IMR-90 (cell line): ENCODE data around the gene STRIP1. TPM values are rescaled to one million over a fixed set of nuclear protein-coding genes. Genes with fewer than 3 reads are reported as not detected.

Experiments
- ATAC-seq: fragments of 200-7000 bp; cut with Tn5 transposase; 2 replicates; pipeline ENCODE4 v1.9.1; 2020; ENCODE audit warnings: low read depth, mild to moderate bottlenecking, moderate library complexity
- BruUV-seq: library from RNA; stranded (reverse); fragments of 400-500 nt; replicated peaks from 2 replicates; lab custom pipeline; 2021; lab: Mats Ljungman, UMichigan
- CTCF ChIA-PET: fragments of 300-600 bp; formaldehyde crosslinking; extraction: SDS; loops from one replicate; lab custom pipeline; 2021; ENCODE audit warnings: antibody characterized with exemption; lab: Yijun Ruan, JAX
- POLR2A ChIA-PET: fragments of 300-600 bp; sonication (Branson Sonifier 250); formaldehyde crosslinking; loops from one replicate; lab custom pipeline; 2022; ENCODE audit warnings: antibody characterized with exemption; ENCODE audit not compliant: unreplicated experiment; lab: Charles Lee
- DNase-seq: peaks from one replicate; pipeline ENCODE4 v3.0.0; 2013
- H2AFZ ChIP-seq: replicated peaks from 2 replicates; pipeline ENCODE3; 2013; ENCODE audit warnings: low read length, mild to moderate bottlenecking; ENCODE audit not compliant: poor library complexity
- H2AK5ac ChIP-seq: 2 replicates; pipeline ENCODE4 v1.6.1; 2013; ENCODE audit warnings: low read depth, low read length, inconsistent platforms
- H2AK9ac ChIP-seq: replicated peaks from 2 replicates; pipeline ENCODE3; 2013; ENCODE audit warnings: mild to moderate bottlenecking, low read depth, low read length, moderate library complexity; ENCODE audit not compliant: poor library complexity
- H2BK120ac ChIP-seq: 2 replicates; pipeline ENCODE4 v1.6.1; 2013; ENCODE audit warnings: low read depth, low read length, inconsistent platforms
- H2BK15ac ChIP-seq: 3 replicates; pipeline ENCODE4 v1.6.1; 2013; ENCODE audit warnings: low read depth, low read length, inconsistent platforms
- H2BK20ac ChIP-seq: 2 replicates; pipeline ENCODE4 v1.6.1; 2013; ENCODE audit warnings: low read depth, mild to moderate bottlenecking, inconsistent platforms, low read length, moderate library complexity
- H2BK5ac ChIP-seq: 2 replicates; pipeline ENCODE4 v1.6.1; 2013; ENCODE audit warnings: mild to moderate bottlenecking, low read depth, low read length, inconsistent platforms; ENCODE audit not compliant: poor library complexity, severe bottlenecking
- H3K14ac ChIP-seq: replicated peaks from 2 replicates; pipeline ENCODE4 v1.6.1; 2013; ENCODE audit warnings: low read depth, low read length, inconsistent platforms
- H3K18ac ChIP-seq: 2 replicates; pipeline ENCODE4 v1.6.1; 2013; ENCODE audit warnings: low read depth, low read length, control low read depth
- H3K23ac ChIP-seq: 2 replicates; pipeline ENCODE4 v1.6.1; 2013; ENCODE audit warnings: low read depth, low read length, inconsistent platforms
- H3K27ac ChIP-seq: 2 replicates; pipeline ENCODE4 v1.5.1; 2013; ENCODE audit warnings: mild to moderate bottlenecking, control low read depth, low read length; ENCODE audit not compliant: insufficient read depth
- H3K27me3 ChIP-seq: 2 replicates; pipeline ENCODE4 v1.6.1; 2013; ENCODE audit warnings: low read length; ENCODE audit not compliant: control insufficient read depth, insufficient read depth
- H3K36me3 ChIP-seq: 2 replicates; pipeline ENCODE4 v1.6.1; 2013; ENCODE audit warnings: low read length, mixed read lengths; ENCODE audit not compliant: control insufficient read depth, insufficient read depth
- H3K4ac ChIP-seq: 2 replicates; pipeline ENCODE4 v1.6.1; 2013; ENCODE audit warnings: low read depth, low read length, inconsistent platforms
- H3K4me1 ChIP-seq: 2 replicates; pipeline ENCODE4 v1.6.1; 2013; ENCODE audit warnings: low read length, mixed read lengths; ENCODE audit not compliant: control insufficient read depth, insufficient read depth
- H3K4me2 ChIP-seq: 2 replicates; pipeline ENCODE4 v1.6.1; 2013; ENCODE audit warnings: low read depth, mild to moderate bottlenecking, control low read depth, low read length, moderate library complexity
- H3K4me3 ChIP-seq: 2 replicates; pipeline ENCODE4 v1.5.1; 2013; ENCODE audit warnings: low read depth, mild to moderate bottlenecking, control low read depth, low read length, moderate library complexity; ENCODE audit not compliant: insufficient read depth
- H3K56ac ChIP-seq: 2 replicates; pipeline ENCODE4 v1.6.1; 2013; ENCODE audit warnings: low read length, inconsistent platforms; ENCODE audit not compliant: insufficient read depth; ENCODE audit errors: extremely low read depth
- H3K79me1 ChIP-seq, 2 experiments: 2 replicates each; pipeline ENCODE4 v1.6.1; 2013; ENCODE audit warnings: low read length in 2 of 2, inconsistent platforms in 1 of 2, low read depth in 1 of 2
- H3K9ac ChIP-seq: 2 replicates; pipeline ENCODE4 v1.6.1; 2013; ENCODE audit warnings: low read depth, low read length, control low read depth
- H3K9me1 ChIP-seq: 2 replicates; pipeline ENCODE4 v1.6.1; 2013; ENCODE audit warnings: low read length, inconsistent platforms; ENCODE audit not compliant: insufficient read depth
- H3K9me3 ChIP-seq: 2 replicates; pipeline ENCODE4 v1.6.1; 2013; ENCODE audit warnings: low read length; ENCODE audit not compliant: control insufficient read depth, insufficient read depth
- H4K20me1 ChIP-seq: 2 replicates; pipeline ENCODE4 v1.6.1; 2013; ENCODE audit warnings: low read length, inconsistent platforms; ENCODE audit not compliant: insufficient read depth
- H4K5ac ChIP-seq: 2 replicates; pipeline ENCODE4 v1.6.1; 2013; ENCODE audit warnings: mild to moderate bottlenecking, low read depth, low read length, control low read depth
- H4K8ac ChIP-seq, 2 experiments: 2 replicates each; pipeline ENCODE4 v1.6.1; 2013; ENCODE audit warnings: low read depth in 2 of 2, low read length in 2 of 2, control low read depth in 1 of 2, inconsistent platforms in 1 of 2
- H4K91ac ChIP-seq: 2 replicates; pipeline ENCODE4 v1.6.1; 2013; ENCODE audit warnings: low read depth, low read length, inconsistent platforms; ENCODE audit not compliant: insufficient read depth
- BHLHE40 ChIP-seq: fragments of 150-350 bp; IDR thresholded peaks from 2 replicates; pipeline ENCODE4 v1.6.1; 2016; ENCODE audit warnings: mild to moderate bottlenecking, low read depth, low read length
- CEBPB ChIP-seq: IDR thresholded peaks from 2 replicates; pipeline ENCODE4 v1.6.1; 2012; ENCODE audit warnings: low read depth, low read length, improper control_type of control experiment
- CTCF ChIP-seq: conservative IDR thresholded peaks from 2 replicates; pipeline ENCODE4 v1.5.1; 2012; ENCODE audit warnings: mild to moderate bottlenecking, low read depth, low read length, improper control_type of control experiment
- FOS ChIP-seq: fragments of 150-350 bp; IDR thresholded peaks from 2 replicates; pipeline ENCODE4 v1.6.1; 2016; ENCODE audit warnings: low read depth, low read length
- MXI1 ChIP-seq: IDR thresholded peaks from 2 replicates; pipeline ENCODE4 v1.6.1; 2012; ENCODE audit warnings: low read depth, mild to moderate bottlenecking, low read length, moderate library complexity, borderline replicate concordance
- NFE2L2 ChIP-seq: fragments of 150-350 bp; IDR thresholded peaks from 2 replicates; pipeline ENCODE4 v1.6.1; 2016; ENCODE audit warnings: low read depth, mild to moderate bottlenecking, low read length
- POLR2A ChIP-seq: IDR thresholded peaks from 2 replicates; pipeline ENCODE4 v1.6.1; 2012; ENCODE audit warnings: mild to moderate bottlenecking, low read depth, low read length
- RCOR1 ChIP-seq: IDR thresholded peaks from 2 replicates; pipeline ENCODE4 v1.6.1; 2012; ENCODE audit warnings: mild to moderate bottlenecking, low read length, improper control_type of control experiment; ENCODE audit not compliant: insufficient replicate concordance
- SMC3 ChIP-seq: fragments of 150-350 bp; IDR thresholded peaks from 2 replicates; pipeline ENCODE4 v1.6.1; 2016; ENCODE audit warnings: low read depth, mild to moderate bottlenecking, antibody characterized with exemption, low read length, moderate library complexity
- WGBS, 2 experiments: methylation state at CpG; one replicate each; pipeline versions ENCODE4 v1.1.5 to v1.1.7; 2013; ENCODE audit warnings: missing lambda C conversion rate in 2 of 2; ENCODE audit not compliant: insufficient read length in 1 of 2; ENCODE audit errors: extremely low coverage in 2 of 2; 5-methylcytosine and 5-hydroxymethylcytosine counted together
- dilution Hi-C: fragments of 300-500 bp; cut with HindIII; formaldehyde crosslinking; loops from one replicate; pipeline ENCODE4 v1.14.3; 2018; ENCODE audit warnings: low sequenced_read_pairs; ENCODE audit not compliant: unreplicated experiment
- in situ Hi-C: fragments of 300-500 bp; cut with MboI; formaldehyde crosslinking; loops from 3 replicates; pipeline ENCODE4 v1.14.3; 2019; ENCODE audit warnings: low sequenced_read_pairs, inconsistent platforms, mixed read lengths
- intact Hi-C: fragments of 100-400 bp; cut with micrococcal nuclease; formaldehyde crosslinking; loops from 2 replicates; pipeline ENCODE4 v1.10.0; 2022
- polyA plus RNA-seq, 3 experiments: library from polyadenylated mRNA; depleted of rRNA; stranded (reverse); fragments of >200 nt; gene quantifications; 2 replicates each; pipeline ENCODE4 v1.2.3, GENCODE V29; 2012; ENCODE audit warnings: low replicate concordance in 1 of 3
- total RNA-seq: library from RNA; depleted of rRNA; stranded (reverse); fragments of >200 nt; gene quantifications from 2 replicates; pipeline ENCODE4 v1.2.3, GENCODE V29; 2012
- TF ChIP-seq, protein P1 (sequence below): fragments of 150-350 bp; IDR thresholded peaks from 2 replicates; pipeline ENCODE4 v1.6.1; 2016; ENCODE audit warnings: low read depth, mild to moderate bottlenecking, low read length, moderate library complexity, borderline replicate concordance
- TF ChIP-seq, protein P2 (sequence below): fragments of 150-350 bp; IDR thresholded peaks from 2 replicates; pipeline ENCODE4 v1.6.1; 2017; ENCODE audit warnings: mild to moderate bottlenecking, antibody characterized with exemption, low read length, low read depth

Gene STRIP1
- total and polyA plus RNA-seq, 2 of the 4 experiments (the other 2 are of a cell fraction) = 30.4 to 33.5 TPM

DNA sequence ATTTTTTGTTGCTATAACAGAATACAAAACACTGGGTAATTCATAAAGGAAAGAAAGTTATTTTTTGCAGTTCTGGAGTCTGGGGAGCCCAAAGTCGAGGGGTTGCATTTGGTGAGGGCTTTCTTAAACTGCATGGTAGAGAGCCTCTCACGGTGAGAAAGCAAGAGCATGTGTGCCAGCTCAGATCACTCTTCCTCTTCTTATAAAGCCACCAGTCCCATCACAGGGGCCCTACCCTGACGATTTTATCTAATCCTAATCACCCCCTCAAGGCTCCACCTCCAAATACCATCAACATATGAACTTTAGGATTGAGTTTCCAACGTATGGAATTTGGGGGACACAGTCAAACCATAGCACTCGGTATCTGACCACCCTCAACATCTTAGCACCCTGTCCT lies 1.0 kb upstream of the STRIP1 start:
- WGBS, 2 experiments = no CpG with 5 or more reads among the region's 5 CpGs
- ATAC-seq = no peak
- Histone ChIP-seq H3K36me3 (peaks cover 5% of the 10 kb centered on the region), H3K4ac (no peak overlapping the region), H4K8ac (peak overlapping the region; percentile 59 to 94), H2BK5ac (no peak overlapping the region), H3K27me3 (no peaks in the 10 kb centered on the region), H3K9me3 (no peaks in the 10 kb centered on the region), H4K5ac (peak overlapping the region; percentile 70), H2AFZ (no peak overlapping the region), H3K14ac (no peak overlapping the region), H3K27ac (no peak overlapping the region), H2AK9ac (no peak overlapping the region), H4K20me1 (peaks cover 14% of the 10 kb centered on the region), H3K18ac (no peak overlapping the region), H3K9me1 (peaks cover 8% of the 10 kb centered on the region), H2AK5ac (no peak overlapping the region), H2BK20ac (no peak overlapping the region), H3K23ac (no peak overlapping the region), H3K79me1 (peaks cover 17 to 32% of the 10 kb centered on the region in 2 experiments), H3K9ac (no peak overlapping the region), H4K91ac (no peak overlapping the region), H3K4me3 (no peak overlapping the region), H2BK120ac (no peak overlapping the region), H3K4me2 (no peak overlapping the region), H3K56ac (no peak overlapping the region), H2BK15ac (no peak overlapping the region), H3K4me1 (peaks cover 2% of the 10 kb centered on the region; the same call in 1 of the 2 replicates)
- in situ Hi-C loops = no loop called here
- intact Hi-C loops = loop anchor here (5.0 kb wide), 1 partner anchor 429 kb away; no protein-coding TSS in a partner anchor
- TF ChIP-seq, protein P1, sequence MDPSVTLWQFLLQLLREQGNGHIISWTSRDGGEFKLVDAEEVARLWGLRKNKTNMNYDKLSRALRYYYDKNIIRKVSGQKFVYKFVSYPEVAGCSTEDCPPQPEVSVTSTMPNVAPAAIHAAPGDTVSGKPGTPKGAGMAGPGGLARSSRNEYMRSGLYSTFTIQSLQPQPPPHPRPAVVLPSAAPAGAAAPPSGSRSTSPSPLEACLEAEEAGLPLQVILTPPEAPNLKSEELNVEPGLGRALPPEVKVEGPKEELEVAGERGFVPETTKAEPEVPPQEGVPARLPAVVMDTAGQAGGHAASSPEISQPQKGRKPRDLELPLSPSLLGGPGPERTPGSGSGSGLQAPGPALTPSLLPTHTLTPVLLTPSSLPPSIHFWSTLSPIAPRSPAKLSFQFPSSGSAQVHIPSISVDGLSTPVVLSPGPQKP = no peak
- no peak for TF ChIP-seq RCOR1
- TF ChIP-seq NFE2L2 = no peak
- TF ChIP-seq FOS = no peak
- no peak for TF ChIP-seq MXI1
- TF ChIP-seq, protein P2, sequence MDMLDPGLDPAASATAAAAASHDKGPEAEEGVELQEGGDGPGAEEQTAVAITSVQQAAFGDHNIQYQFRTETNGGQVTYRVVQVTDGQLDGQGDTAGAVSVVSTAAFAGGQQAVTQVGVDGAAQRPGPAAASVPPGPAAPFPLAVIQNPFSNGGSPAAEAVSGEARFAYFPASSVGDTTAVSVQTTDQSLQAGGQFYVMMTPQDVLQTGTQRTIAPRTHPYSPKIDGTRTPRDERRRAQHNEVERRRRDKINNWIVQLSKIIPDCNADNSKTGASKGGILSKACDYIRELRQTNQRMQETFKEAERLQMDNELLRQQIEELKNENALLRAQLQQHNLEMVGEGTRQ = no peak
- TF ChIP-seq POLR2A = no peak
- TF ChIP-seq CTCF = no peak
- TF ChIP-seq SMC3 = no peak
- TF ChIP-seq BHLHE40 = no peak
- no peak for TF ChIP-seq CEBPB
- CTCF ChIA-PET = no interaction called here
- BruUV-seq = no TSS peak
- dilution Hi-C loops = no loop called here
- POLR2A ChIA-PET = no interaction called here
- no peak for DNase-seq
